ENCODE data around the gene KCNQ1.

The KCNQ1 gene

DNA sequence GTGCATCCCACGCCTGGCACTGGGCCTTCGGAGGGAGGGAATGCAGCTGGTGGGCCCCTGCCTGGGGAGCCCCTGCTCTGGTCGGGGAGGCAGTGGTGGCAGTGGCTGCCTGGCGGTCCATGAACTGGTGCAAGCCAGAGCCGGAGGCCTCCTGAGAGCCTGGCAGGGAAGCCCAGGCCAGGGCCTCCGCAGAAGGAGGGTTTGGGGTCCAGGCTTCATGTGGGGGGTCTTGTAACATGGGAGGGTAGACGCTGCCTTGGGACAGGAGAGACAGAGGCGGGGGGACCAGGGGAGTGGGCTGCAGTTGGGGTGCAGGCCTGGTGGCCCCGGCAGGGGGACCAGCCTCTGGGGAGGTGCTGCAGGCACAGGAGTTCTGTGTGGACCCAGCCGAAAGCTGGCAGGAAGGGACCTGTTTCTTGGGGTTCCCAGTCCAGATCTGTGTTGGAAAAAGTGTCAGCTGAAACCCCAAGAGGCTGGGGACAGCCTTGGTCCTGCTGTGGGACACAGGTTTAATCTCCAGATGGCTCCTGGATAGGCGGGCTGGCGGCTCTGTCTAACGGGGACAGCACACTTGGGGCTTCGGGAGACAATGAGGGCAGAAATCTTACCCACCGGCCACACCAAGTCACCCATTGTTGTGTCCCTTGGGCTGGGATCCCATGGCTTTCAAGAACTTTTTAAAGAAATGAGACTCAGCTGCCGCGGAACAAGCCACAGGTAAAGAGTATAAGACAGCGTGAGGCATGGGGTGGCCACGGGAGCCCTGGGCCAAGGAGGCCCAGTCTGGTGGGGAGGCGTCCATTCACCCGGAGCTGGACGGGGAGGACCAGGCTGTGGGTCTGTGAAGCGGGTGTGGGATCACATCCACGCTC lies 73.5 kb downstream of the KCNQ1 start:
- H3K4me3 ChIP-seq (ENCODE audit: low read length in 2 of 2), result no peak overlapping the region
- no peaks in the 10 kb centered on the region for H3K9me3 ChIP-seq (ENCODE audit: control insufficient read depth in 2 of 2, low read length in 2 of 2)
- H3K36me3 ChIP-seq (ENCODE audit: control insufficient read depth in 2 of 2, insufficient read depth in 2 of 2, low read length in 2 of 2), result no peaks in the 10 kb centered on the region
- no peak overlapping the region for H3K9ac ChIP-seq (ENCODE audit: low read depth in 1 of 2, low read length in 2 of 2)
- H3K4me1 ChIP-seq (ENCODE audit: control insufficient read depth in 2 of 2, insufficient read depth in 2 of 2, low read length in 2 of 2), result peaks cover 0 to under 1% of the 10 kb centered on the region in 2 donors
- no peaks in the 10 kb centered on the region for H3K27me3 ChIP-seq (ENCODE audit: control insufficient read depth in 2 of 2, insufficient read depth in 2 of 2, low read length in 2 of 2)
- H3K27ac ChIP-seq (ENCODE audit: low read depth in 2 of 2, low read length in 2 of 2), result no peak overlapping the region

DNA sequence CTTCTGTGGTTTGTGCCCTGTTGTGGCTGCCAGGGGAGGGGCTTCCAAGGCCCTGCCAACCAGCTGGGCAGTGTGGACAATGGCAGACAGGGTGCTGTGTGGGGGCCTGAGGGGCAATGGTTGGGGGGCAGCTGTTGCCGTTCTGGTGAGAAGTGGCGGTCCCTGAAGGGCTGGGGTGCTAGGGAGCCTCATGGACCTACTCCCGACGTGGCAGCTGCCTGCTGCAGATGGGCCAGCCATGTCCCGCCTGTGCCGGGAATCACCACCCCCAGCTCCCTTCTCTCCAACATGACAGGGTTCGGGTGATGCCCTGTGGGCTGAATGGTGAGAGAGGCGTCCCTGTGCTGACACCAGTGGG lies 74.2 kb downstream of the KCNQ1 start:
- no peaks in the 10 kb centered on the region for H3K4me1 ChIP-seq (ENCODE audit: control insufficient read depth in 2 of 2, insufficient read depth in 2 of 2, low read length in 2 of 2)
- no peak overlapping the region for H3K27ac ChIP-seq (ENCODE audit: low read depth in 2 of 2, low read length in 2 of 2)
- H3K9ac ChIP-seq (ENCODE audit: low read depth in 1 of 2, low read length in 2 of 2), result no peak overlapping the region
- no peak overlapping the region for H3K4me3 ChIP-seq (ENCODE audit: low read length in 2 of 2)
- no peaks in the 10 kb centered on the region for H3K9me3 ChIP-seq (ENCODE audit: control insufficient read depth in 2 of 2, low read length in 2 of 2)
- H3K36me3 ChIP-seq (ENCODE audit: control insufficient read depth in 2 of 2, insufficient read depth in 2 of 2, low read length in 2 of 2), result no peaks in the 10 kb centered on the region
- H3K27me3 ChIP-seq (ENCODE audit: control insufficient read depth in 2 of 2, insufficient read depth in 2 of 2, low read length in 2 of 2), result no peaks in the 10 kb centered on the region

GRCh38 chr11:2519517-2519861 lies 74.7 kb downstream of the KCNQ1 start:
- Histone ChIP-seq H3K36me3 (ENCODE audit: control insufficient read depth in 2 of 2, insufficient read depth in 2 of 2, low read length in 2 of 2) (no peaks in the 10 kb centered on the region), H3K4me3 (ENCODE audit: low read length in 2 of 2) (no peak overlapping the region), H3K4me1 (ENCODE audit: control insufficient read depth in 2 of 2, insufficient read depth in 2 of 2, low read length in 2 of 2) (no peaks in the 10 kb centered on the region), H3K9me3 (ENCODE audit: control insufficient read depth in 2 of 2, low read length in 2 of 2) (no peaks in the 10 kb centered on the region), H3K9ac (ENCODE audit: low read depth in 1 of 2, low read length in 2 of 2) (no peak overlapping the region), H3K27me3 (ENCODE audit: control insufficient read depth in 2 of 2, insufficient read depth in 2 of 2, low read length in 2 of 2) (no peaks in the 10 kb centered on the region), H3K27ac (ENCODE audit: low read depth in 2 of 2, low read length in 2 of 2) (no peak overlapping the region)

DNA sequence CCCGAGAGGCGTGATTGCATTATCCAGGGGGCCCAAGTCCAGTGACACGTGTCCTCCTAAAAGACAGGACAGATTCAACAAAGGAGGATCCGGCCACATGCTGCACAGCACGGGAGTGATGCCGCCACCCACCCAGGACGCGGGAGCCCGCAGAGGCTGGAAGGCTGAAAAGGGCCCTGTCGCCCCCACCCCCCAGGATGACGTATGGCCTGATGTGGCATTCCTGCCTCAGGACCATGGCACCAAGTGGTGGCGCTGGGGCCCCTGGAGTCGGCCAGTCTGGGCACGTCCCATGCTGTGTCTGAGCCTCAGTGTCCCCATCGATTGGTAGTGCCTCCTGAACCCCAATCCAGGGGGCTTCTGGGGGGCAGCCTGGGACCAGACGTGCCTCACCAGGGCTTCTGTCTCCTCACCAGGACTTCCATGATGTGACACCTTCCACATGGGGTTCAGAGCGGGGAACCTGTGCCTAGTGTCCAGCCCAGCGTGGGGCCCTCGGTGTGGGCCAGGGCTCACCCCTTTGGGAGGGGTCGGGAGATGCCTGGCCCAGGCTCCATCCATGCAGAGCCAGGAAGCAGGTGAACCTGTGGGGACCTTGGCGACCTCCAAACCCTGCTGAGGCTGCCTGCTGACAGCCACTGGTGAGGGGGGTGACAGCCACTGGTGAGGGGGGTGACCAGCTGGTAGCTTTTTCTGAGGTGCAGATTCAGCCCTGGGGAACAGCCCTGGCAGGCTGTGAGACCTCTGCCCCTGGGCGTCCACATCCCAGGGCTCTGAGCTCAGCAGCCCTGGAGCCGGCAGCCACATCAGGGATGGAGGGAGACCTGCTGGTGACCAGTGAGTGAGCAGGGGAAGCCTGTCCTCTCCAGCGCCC lies 75.3 kb downstream of the KCNQ1 start:
- Histone ChIP-seq H3K27me3 (ENCODE audit: control insufficient read depth in 2 of 2, insufficient read depth in 2 of 2, low read length in 2 of 2) (no peaks in the 10 kb centered on the region), H3K4me3 (ENCODE audit: low read length in 2 of 2) (no peak overlapping the region), H3K36me3 (ENCODE audit: control insufficient read depth in 2 of 2, insufficient read depth in 2 of 2, low read length in 2 of 2) (no peaks in the 10 kb centered on the region), H3K9me3 (ENCODE audit: control insufficient read depth in 2 of 2, low read length in 2 of 2) (no peaks in the 10 kb centered on the region), H3K9ac (ENCODE audit: low read depth in 1 of 2, low read length in 2 of 2) (no peak overlapping the region), H3K4me1 (ENCODE audit: control insufficient read depth in 2 of 2, insufficient read depth in 2 of 2, low read length in 2 of 2) (no peaks in the 10 kb centered on the region), H3K27ac (ENCODE audit: low read depth in 2 of 2, low read length in 2 of 2) (no peak overlapping the region)

DNA sequence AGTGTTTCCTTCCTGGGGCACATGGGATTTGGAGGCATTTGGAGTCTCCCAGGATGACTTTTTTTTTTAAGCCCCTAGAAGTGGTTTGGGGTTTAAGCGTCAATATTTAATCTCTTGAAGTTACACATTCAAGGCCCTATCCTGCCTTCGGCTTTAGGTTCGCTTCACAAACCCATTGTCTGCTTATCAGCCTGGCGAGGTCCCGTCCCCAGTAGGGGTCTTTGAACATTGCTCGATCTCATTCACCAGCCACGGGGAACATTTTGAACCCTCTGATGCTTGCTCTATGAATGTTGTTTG lies 75.9 kb downstream of the KCNQ1 start:
- no peaks in the 10 kb centered on the region for H3K9me3 ChIP-seq (ENCODE audit: control insufficient read depth in 2 of 2, low read length in 2 of 2)
- H3K27me3 ChIP-seq (ENCODE audit: control insufficient read depth in 2 of 2, insufficient read depth in 2 of 2, low read length in 2 of 2), result no peaks in the 10 kb centered on the region
- H3K4me3 ChIP-seq (ENCODE audit: low read length in 2 of 2), result no peak overlapping the region
- no peak overlapping the region for H3K27ac ChIP-seq (ENCODE audit: low read depth in 2 of 2, low read length in 2 of 2)
- H3K36me3 ChIP-seq (ENCODE audit: control insufficient read depth in 2 of 2, insufficient read depth in 2 of 2, low read length in 2 of 2), result no peaks in the 10 kb centered on the region
- peaks cover 1 to 4% of the 10 kb centered on the region in 2 donors for H3K4me1 ChIP-seq (ENCODE audit: control insufficient read depth in 2 of 2, insufficient read depth in 2 of 2, low read length in 2 of 2)
- H3K9ac ChIP-seq (ENCODE audit: low read depth in 1 of 2, low read length in 2 of 2), result no peak overlapping the region

DNA sequence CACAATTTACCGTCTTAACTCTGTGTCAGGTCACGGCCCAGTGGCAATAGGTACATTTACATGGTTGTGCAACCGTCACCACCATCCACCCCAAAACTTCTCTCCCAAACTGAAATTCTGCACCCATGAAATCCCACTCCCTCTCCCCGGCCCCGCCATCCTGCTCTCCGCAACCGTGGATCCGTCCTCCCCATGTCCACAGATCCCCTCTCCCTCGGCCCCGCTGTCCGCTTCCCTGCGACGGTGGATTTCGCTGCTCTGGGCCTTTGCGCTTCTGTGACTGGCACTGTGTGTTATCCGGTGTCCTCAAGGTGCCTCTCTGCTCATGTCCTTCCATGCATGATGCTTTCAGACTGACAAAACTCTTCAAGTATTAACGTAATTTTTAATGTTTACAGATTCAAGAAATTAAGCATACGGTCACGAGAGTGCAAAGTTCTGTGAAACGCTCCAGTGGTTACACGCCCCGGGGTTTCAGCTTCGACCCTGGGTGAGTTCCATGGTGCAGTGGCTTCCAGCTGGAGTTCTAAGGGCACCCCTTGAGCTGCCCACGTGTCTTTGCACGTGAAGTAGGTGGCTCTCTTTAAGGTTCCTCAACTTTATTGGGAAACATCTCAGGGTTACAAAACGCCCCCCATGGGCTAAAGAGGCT lies 76.4 kb downstream of the KCNQ1 start:
- Histone ChIP-seq H3K36me3 (ENCODE audit: control insufficient read depth in 2 of 2, insufficient read depth in 2 of 2, low read length in 2 of 2) (no peaks in the 10 kb centered on the region), H3K9ac (ENCODE audit: low read depth in 1 of 2, low read length in 2 of 2) (no peak overlapping the region), H3K9me3 (ENCODE audit: control insufficient read depth in 2 of 2, low read length in 2 of 2) (no peaks in the 10 kb centered on the region), H3K27ac (ENCODE audit: low read depth in 2 of 2, low read length in 2 of 2) (no peak overlapping the region), H3K4me1 (ENCODE audit: control insufficient read depth in 2 of 2, insufficient read depth in 2 of 2, low read length in 2 of 2) (peaks cover 6 to 9% of the 10 kb centered on the region in 2 donors), H3K4me3 (ENCODE audit: low read length in 2 of 2) (no peak overlapping the region), H3K27me3 (ENCODE audit: control insufficient read depth in 2 of 2, insufficient read depth in 2 of 2, low read length in 2 of 2) (no peaks in the 10 kb centered on the region)

GRCh38 chr11:2521733-2522630 lies 77.2 kb downstream of the KCNQ1 start:
- no peak overlapping the region for H3K4me3 ChIP-seq (ENCODE audit: low read length in 2 of 2)
- H3K27ac ChIP-seq (ENCODE audit: low read depth in 2 of 2, low read length in 2 of 2), result no peak overlapping the region
- H3K27me3 ChIP-seq (ENCODE audit: control insufficient read depth in 2 of 2, insufficient read depth in 2 of 2, low read length in 2 of 2), result no peaks in the 10 kb centered on the region
- H3K9ac ChIP-seq (ENCODE audit: low read depth in 1 of 2, low read length in 2 of 2), result no peak overlapping the region
- peaks cover 9 to 16% of the 10 kb centered on the region in 2 donors for H3K4me1 ChIP-seq (ENCODE audit: control insufficient read depth in 2 of 2, insufficient read depth in 2 of 2, low read length in 2 of 2)
- no peaks in the 10 kb centered on the region for H3K36me3 ChIP-seq (ENCODE audit: control insufficient read depth in 2 of 2, insufficient read depth in 2 of 2, low read length in 2 of 2)
- no peaks in the 10 kb centered on the region for H3K9me3 ChIP-seq (ENCODE audit: control insufficient read depth in 2 of 2, low read length in 2 of 2)

DNA sequence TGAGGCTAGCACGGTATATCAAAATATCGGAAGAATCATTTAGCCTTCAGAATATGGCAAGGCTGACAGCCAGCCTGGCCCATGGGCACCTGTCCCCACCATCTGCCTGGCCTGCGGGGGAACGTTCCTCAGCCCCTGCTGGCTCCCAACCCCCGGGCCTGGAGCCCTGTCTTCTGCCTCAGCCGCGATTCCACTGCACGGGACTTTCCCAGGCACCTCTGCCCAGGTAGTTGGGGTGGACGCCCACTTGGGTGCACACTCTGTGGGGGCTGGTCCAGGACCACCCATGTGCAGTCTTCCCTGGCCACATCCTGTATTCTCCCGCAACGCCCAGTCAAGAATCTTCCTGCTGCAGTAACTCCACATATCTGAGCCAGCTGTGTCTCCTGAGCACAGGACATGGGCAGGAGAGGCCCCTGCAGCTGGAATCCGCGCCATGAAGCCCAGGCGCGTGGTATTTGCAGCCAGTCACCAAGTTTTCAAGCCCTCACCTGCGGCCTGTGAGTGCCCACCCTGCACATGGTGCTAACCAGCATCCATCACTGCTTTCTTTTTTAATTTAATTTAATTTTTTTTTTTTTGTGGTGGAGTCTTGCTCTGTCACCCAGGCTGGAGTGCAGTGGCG lies 77.9 kb downstream of the KCNQ1 start:
- Histone ChIP-seq H3K4me1 (ENCODE audit: control insufficient read depth in 2 of 2, insufficient read depth in 2 of 2, low read length in 2 of 2) (peaks cover 16 to 23% of the 10 kb centered on the region in 2 donors), H3K27ac (ENCODE audit: low read depth in 2 of 2, low read length in 2 of 2) (no peak overlapping the region), H3K4me3 (ENCODE audit: low read length in 2 of 2) (no peak overlapping the region), H3K36me3 (ENCODE audit: control insufficient read depth in 2 of 2, insufficient read depth in 2 of 2, low read length in 2 of 2) (no peaks in the 10 kb centered on the region), H3K9ac (ENCODE audit: low read depth in 1 of 2, low read length in 2 of 2) (no peak overlapping the region), H3K27me3 (ENCODE audit: control insufficient read depth in 2 of 2, insufficient read depth in 2 of 2, low read length in 2 of 2) (no peaks in the 10 kb centered on the region), H3K9me3 (ENCODE audit: control insufficient read depth in 2 of 2, low read length in 2 of 2) (no peaks in the 10 kb centered on the region)

DNA sequence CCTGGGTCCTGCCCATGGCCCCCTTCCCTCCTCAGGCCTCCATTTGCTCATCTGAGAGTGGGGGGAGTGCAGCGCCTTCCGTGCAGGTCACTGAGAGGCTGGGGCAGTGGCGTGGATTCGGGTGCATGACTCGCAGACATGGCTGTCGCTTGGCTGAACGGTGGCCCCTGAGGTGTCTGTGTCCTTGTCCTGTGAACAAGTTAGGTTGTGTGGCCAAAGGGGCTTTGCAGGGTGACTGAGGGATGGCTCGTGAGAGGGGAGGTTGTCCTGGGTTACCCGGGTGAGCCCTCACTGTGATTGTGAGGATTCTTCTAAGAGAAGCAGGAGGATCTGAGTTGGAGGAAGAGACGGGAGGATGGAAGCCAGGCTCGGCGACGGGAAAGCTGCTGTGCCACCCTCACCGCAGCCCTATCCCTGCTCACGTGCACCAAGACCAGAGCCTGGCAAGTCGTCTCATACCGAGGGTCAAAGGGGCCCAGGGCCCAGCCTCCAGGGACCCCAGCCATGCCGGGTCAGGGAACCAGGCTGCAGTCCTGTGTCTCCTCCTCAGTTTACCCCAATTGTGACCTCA lies 79.1 kb downstream of the KCNQ1 start:
- H3K27me3 ChIP-seq (ENCODE audit: control insufficient read depth in 2 of 2, insufficient read depth in 2 of 2, low read length in 2 of 2), result no peaks in the 10 kb centered on the region
- H3K9me3 ChIP-seq (ENCODE audit: control insufficient read depth in 2 of 2, low read length in 2 of 2), result no peaks in the 10 kb centered on the region
- H3K4me3 ChIP-seq (ENCODE audit: low read length in 2 of 2), result no peak overlapping the region
- H3K4me1 ChIP-seq (ENCODE audit: control insufficient read depth in 2 of 2, insufficient read depth in 2 of 2, low read length in 2 of 2), result peaks cover 26 to 34% of the 10 kb centered on the region in 2 donors
- no peak overlapping the region for H3K27ac ChIP-seq (ENCODE audit: low read depth in 2 of 2, low read length in 2 of 2)
- no peak overlapping the region for H3K9ac ChIP-seq (ENCODE audit: low read depth in 1 of 2, low read length in 2 of 2)
- no peaks in the 10 kb centered on the region for H3K36me3 ChIP-seq (ENCODE audit: control insufficient read depth in 2 of 2, insufficient read depth in 2 of 2, low read length in 2 of 2)

Measured in mucosa of rectum (tissue), 2 donors.